ENCODE data around the gene NUDCD3. TPM values are rescaled to one million over a fixed set of nuclear protein-coding genes. Genes with fewer than 3 reads are reported as not detected.

The NUDCD3 gene
- total and polyA plus RNA-seq, 2 experiments from 2014 or later = 35.7 to 42.7 TPM

GRCh38 chr7:44439926-44440325, 50.5 kb downstream of the NUDCD3 start:
- Mint-ChIP-seq H3K36me3 (ENCODE audit: low read depth) (peaks cover 1% of the 10 kb centered on the region; the same call in 1 of the 3 replicates), H3K9me3 (no peaks in the 10 kb centered on the region), H3K27ac (no peak overlapping the region), H3K4me1 (no peaks in the 10 kb centered on the region), H3K4me3 (no peak overlapping the region), H3K27me3 (ENCODE audit: insufficient read depth, low read depth, poor library complexity) (no peaks in the 10 kb centered on the region)
- TF ChIP-seq EZH2 (IDR thresholded peaks at IDR 0.05; ENCODE audit: low read depth, unreplicated experiment) (no peak), CTCF (conservative IDR thresholded peaks at IDR 0.05; ENCODE audit: low read depth in 2 of 2) (no peak), JUNB (IDR thresholded peaks at IDR 0.05; ENCODE audit: unreplicated experiment) (no peak), ETS1 (IDR thresholded peaks at IDR 0.05) (no peak), ZNF331 (CRISPR knock-in tag; IDR thresholded peaks at IDR 0.05; ENCODE audit: low read depth) (no peak), EZH2phosphoT487 (IDR thresholded peaks at IDR 0.05; ENCODE audit: unreplicated experiment) (no peak), POLR2AphosphoS5 (IDR thresholded peaks at IDR 0.05; ENCODE audit: low read depth) (no peak), STAT1 (IDR thresholded peaks at IDR 0.05; ENCODE audit: unreplicated experiment) (no peak)
- H3K27ac ChIP-seq (ENCODE audit: low read depth) = no peak overlapping the region
- DNase-seq (ENCODE audit: low spot score) (no peak), ATAC-seq (no peak)
- H2AFZ ChIP-seq = no peak overlapping the region
- no peaks in the 10 kb centered on the region for H3K36me3 ChIP-seq (ENCODE audit: insufficient read depth)
- peaks cover 18% of the 10 kb centered on the region for H4K20me1 ChIP-seq (replicated peaks; ENCODE audit: insufficient read depth)
- H3K79me2 ChIP-seq (replicated peaks; ENCODE audit: insufficient read depth) = peaks cover 74% of the 10 kb centered on the region
- H3K27me3 ChIP-seq (ENCODE audit: insufficient read depth) = no peaks in the 10 kb centered on the region
- no peaks in the 10 kb centered on the region for H3F3A ChIP-seq (replicated peaks; ENCODE audit: low read depth)
- H3K9me2 ChIP-seq (ENCODE audit: insufficient read depth) = no peaks in the 10 kb centered on the region
- no peak overlapping the region for H3K4me2 ChIP-seq
- no peak overlapping the region for H3K4me3 ChIP-seq
- no peaks in the 10 kb centered on the region for H3K4me1 ChIP-seq (ENCODE audit: insufficient read depth)

GRCh38 chr7:44438816-44439215, 51.6 kb downstream of the NUDCD3 start:
- H3K4me1 Mint-ChIP-seq = no peaks in the 10 kb centered on the region; the same call in 2 of the 3 replicates
- DNase-seq (ENCODE audit: low spot score) = no peak
- ATAC-seq = no peak
- Histone ChIP-seq H3K9me2 (ENCODE audit: insufficient read depth) (no peaks in the 10 kb centered on the region), H3K36me3 (ENCODE audit: insufficient read depth) (no peaks in the 10 kb centered on the region), H3K79me2 (replicated peaks; ENCODE audit: insufficient read depth) (peaks cover 67% of the 10 kb centered on the region), H3K27ac (ENCODE audit: low read depth) (no peak overlapping the region), H3K27me3 (ENCODE audit: insufficient read depth) (no peaks in the 10 kb centered on the region), H3K4me3 (no peak overlapping the region), H2AFZ (no peak overlapping the region), H3F3A (replicated peaks; ENCODE audit: low read depth) (no peaks in the 10 kb centered on the region), H3K4me2 (no peak overlapping the region), H3K4me1 (ENCODE audit: insufficient read depth) (no peaks in the 10 kb centered on the region), H4K20me1 (replicated peaks; ENCODE audit: insufficient read depth) (peaks cover 18% of the 10 kb centered on the region)
- no peaks in the 10 kb centered on the region for H3K27me3 Mint-ChIP-seq (ENCODE audit: insufficient read depth, low read depth, poor library complexity)
- peaks cover 3% of the 10 kb centered on the region; the same call in 1 of the 3 replicates for H3K36me3 Mint-ChIP-seq (ENCODE audit: low read depth)
- H3K9me3 Mint-ChIP-seq = no peaks in the 10 kb centered on the region
- H3K27ac Mint-ChIP-seq = no peak overlapping the region; the same call in 1 of the 2 replicates
- H3K4me3 Mint-ChIP-seq = no peak overlapping the region
- TF ChIP-seq NANOG (IDR thresholded peaks at IDR 0.05; ENCODE audit: borderline replicate concordance) = no peak
- TF ChIP-seq STAT1 (IDR thresholded peaks at IDR 0.05; ENCODE audit: unreplicated experiment) = no peak
- TF ChIP-seq CREB1 (CRISPR knock-in tag; IDR thresholded peaks at IDR 0.05; ENCODE audit: low read depth) = no peak
- TF ChIP-seq JUNB (IDR thresholded peaks at IDR 0.05; ENCODE audit: unreplicated experiment) = no peak
- no peak for TF ChIP-seq ZNF462 (CRISPR knock-in tag; IDR thresholded peaks at IDR 0.05)
- TF ChIP-seq EZH2phosphoT487 (IDR thresholded peaks at IDR 0.05; ENCODE audit: unreplicated experiment) = no peak
- TF ChIP-seq ETS1 (IDR thresholded peaks at IDR 0.05) = no peak
- no peak for TF ChIP-seq ZNF331 (CRISPR knock-in tag; IDR thresholded peaks at IDR 0.05; ENCODE audit: low read depth)
- TF ChIP-seq EZH2 (IDR thresholded peaks at IDR 0.05; ENCODE audit: low read depth, unreplicated experiment) = no peak
- TF ChIP-seq ZNF114 (CRISPR knock-in tag; IDR thresholded peaks at IDR 0.05) = no peak
